SU-DHL-6 (cell line): Measurements from ENCODE around the gene COG4.

Experiments used
- CTCF ChIP-seq: fragments of 200-600 bp; sonication (generic); IDR thresholded peaks from one replicate; pipeline ENCODE4 v1.5.1; 2017; ENCODE audit warnings: antibody characterized with exemption, mild to moderate bottlenecking, low read length, moderate library complexity; ENCODE audit not compliant: insufficient read depth, poor library complexity, severe bottlenecking
- EZH2phosphoT487 ChIP-seq: fragments of 200-600 bp; sonication (generic), shearing (Covaris generic); conservative IDR thresholded peaks from 2 replicates; pipeline ENCODE4 v1.6.1; 2018; ENCODE audit warnings: mild to moderate bottlenecking, antibody characterized with exemption, low read length, moderate library complexity, mixed read lengths

- TF ChIP-seq CTCF = no peak
- no peak for TF ChIP-seq EZH2phosphoT487
Observed at GRCh38 chr16:70465999-70466804, 57.2 kb downstream of the COG4 start.
